ENCODE data around the gene FAM162A.

The FAM162A gene

GRCh38 chr3:122362026-122362425, 22.0 kb upstream of the FAM162A start:
- Histone ChIP-seq H3K4me1 (ENCODE audit: control insufficient read depth, insufficient read depth, low read length) (no peaks in the 10 kb centered on the region), H3K4me3 (ENCODE audit: low read depth, low read length) (no peak overlapping the region), H3K36me3 (ENCODE audit: control insufficient read depth in 2 of 2, insufficient read depth in 1 of 2, low read length in 2 of 2) (peaks cover 8 to 60% of the 10 kb centered on the region in 2 experiments; a peak in 2 of 3 replicates), H3K9me3 (ENCODE audit: control insufficient read depth, insufficient read depth, low read depth, low read length) (no peaks in the 10 kb centered on the region), H3K27ac (ENCODE audit: extremely low read depth, low read depth, low read length) (no peak overlapping the region)
- CTCF ChIA-PET = interaction anchor here (0.7 kb wide), 1 partner anchor 481 kb away, joined by 3 read pairs; no protein-coding TSS in a partner anchor
- POLR2A ChIA-PET = no interaction called here
- no peak for TF ChIP-seq ZNF37A (tag by site-specific recombination; IDR thresholded peaks at IDR 0.05)
- TF ChIP-seq, protein P1, sequence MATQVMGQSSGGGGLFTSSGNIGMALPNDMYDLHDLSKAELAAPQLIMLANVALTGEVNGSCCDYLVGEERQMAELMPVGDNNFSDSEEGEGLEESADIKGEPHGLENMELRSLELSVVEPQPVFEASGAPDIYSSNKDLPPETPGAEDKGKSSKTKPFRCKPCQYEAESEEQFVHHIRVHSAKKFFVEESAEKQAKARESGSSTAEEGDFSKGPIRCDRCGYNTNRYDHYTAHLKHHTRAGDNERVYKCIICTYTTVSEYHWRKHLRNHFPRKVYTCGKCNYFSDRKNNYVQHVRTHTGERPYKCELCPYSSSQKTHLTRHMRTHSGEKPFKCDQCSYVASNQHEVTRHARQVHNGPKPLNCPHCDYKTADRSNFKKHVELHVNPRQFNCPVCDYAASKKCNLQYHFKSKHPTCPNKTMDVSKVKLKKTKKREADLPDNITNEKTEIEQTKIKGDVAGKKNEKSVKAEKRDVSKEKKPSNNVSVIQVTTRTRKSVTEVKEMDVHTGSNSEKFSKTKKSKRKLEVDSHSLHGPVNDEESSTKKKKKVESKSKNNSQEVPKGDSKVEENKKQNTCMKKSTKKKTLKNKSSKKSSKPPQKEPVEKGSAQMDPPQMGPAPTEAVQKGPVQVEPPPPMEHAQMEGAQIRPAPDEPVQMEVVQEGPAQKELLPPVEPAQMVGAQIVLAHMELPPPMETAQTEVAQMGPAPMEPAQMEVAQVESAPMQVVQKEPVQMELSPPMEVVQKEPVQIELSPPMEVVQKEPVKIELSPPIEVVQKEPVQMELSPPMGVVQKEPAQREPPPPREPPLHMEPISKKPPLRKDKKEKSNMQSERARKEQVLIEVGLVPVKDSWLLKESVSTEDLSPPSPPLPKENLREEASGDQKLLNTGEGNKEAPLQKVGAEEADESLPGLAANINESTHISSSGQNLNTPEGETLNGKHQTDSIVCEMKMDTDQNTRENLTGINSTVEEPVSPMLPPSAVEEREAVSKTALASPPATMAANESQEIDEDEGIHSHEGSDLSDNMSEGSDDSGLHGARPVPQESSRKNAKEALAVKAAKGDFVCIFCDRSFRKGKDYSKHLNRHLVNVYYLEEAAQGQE (tag by site-specific recombination; IDR thresholded peaks at IDR 0.05) = no peak
- no peak for TF ChIP-seq ZNF843 (tag by site-specific recombination; IDR thresholded peaks at IDR 0.05)
- TF ChIP-seq, protein P2, sequence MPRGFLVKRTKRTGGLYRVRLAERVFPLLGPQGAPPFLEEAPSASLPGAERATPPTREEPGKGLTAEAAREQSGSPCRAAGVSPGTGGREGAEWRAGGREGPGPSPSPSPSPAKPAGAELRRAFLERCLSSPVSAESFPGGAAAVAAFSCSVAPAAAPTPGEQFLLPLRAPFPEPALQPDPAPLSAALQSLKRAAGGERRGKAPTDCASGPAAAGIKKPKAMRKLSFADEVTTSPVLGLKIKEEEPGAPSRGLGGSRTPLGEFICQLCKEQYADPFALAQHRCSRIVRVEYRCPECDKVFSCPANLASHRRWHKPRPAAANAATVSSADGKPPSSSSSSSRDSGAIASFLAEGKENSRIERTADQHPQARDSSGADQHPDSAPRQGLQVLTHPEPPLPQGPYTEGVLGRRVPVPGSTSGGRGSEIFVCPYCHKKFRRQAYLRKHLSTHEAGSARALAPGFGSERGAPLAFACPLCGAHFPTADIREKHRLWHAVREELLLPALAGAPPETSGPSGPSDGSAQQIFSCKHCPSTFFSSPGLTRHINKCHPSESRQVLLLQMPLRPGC (tag by site-specific recombination; IDR thresholded peaks at IDR 0.05) = no peak
- no peak for TF ChIP-seq ZNF184 (tag by site-specific recombination; IDR thresholded peaks at IDR 0.05)
- TF ChIP-seq ZNF623 (tag by site-specific recombination; IDR thresholded peaks at IDR 0.05) = no peak
- no peak for TF ChIP-seq KLF10 (tag by site-specific recombination; IDR thresholded peaks at IDR 0.05)
- TF ChIP-seq HOXD13 (CRISPR knock-in tag; IDR thresholded peaks at IDR 0.05; ENCODE audit: borderline replicate concordance) = no peak
- no peak for TF ChIP-seq ZNF701 (tag by site-specific recombination; IDR thresholded peaks at IDR 0.05)
- TF ChIP-seq ZSCAN4 (tag by site-specific recombination; IDR thresholded peaks at IDR 0.05) = no peak
- TF ChIP-seq TSHZ1 (tag by site-specific recombination; IDR thresholded peaks at IDR 0.05; ENCODE audit: borderline replicate concordance) = no peak
- TF ChIP-seq, protein P3, sequence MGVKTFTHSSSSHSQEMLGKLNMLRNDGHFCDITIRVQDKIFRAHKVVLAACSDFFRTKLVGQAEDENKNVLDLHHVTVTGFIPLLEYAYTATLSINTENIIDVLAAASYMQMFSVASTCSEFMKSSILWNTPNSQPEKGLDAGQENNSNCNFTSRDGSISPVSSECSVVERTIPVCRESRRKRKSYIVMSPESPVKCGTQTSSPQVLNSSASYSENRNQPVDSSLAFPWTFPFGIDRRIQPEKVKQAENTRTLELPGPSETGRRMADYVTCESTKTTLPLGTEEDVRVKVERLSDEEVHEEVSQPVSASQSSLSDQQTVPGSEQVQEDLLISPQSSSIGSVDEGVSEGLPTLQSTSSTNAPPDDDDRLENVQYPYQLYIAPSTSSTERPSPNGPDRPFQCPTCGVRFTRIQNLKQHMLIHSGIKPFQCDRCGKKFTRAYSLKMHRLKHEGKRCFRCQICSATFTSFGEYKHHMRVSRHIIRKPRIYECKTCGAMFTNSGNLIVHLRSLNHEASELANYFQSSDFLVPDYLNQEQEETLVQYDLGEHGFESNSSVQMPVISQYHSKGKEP (tag by site-specific recombination; IDR thresholded peaks at IDR 0.05) = no peak
- no peak for TF ChIP-seq ZNF658 (tag by site-specific recombination; IDR thresholded peaks at IDR 0.05)
- TF ChIP-seq TCF7L2 (IDR thresholded peaks at IDR 0.05; ENCODE audit: borderline replicate concordance, low read depth, low read length) = no peak
- TF ChIP-seq ZNF175 (tag by site-specific recombination; IDR thresholded peaks at IDR 0.05) = no peak
- no peak for TF ChIP-seq ZNF776 (tag by site-specific recombination; IDR thresholded peaks at IDR 0.05; ENCODE audit: borderline replicate concordance)
